Raji (cell line): ENCODE results near the gene SCD5.

Experiments used
- POLR2A ChIP-seq: IDR thresholded peaks from 2 replicates; pipeline ENCODE4 v1.6.1; 2011; ENCODE audit warnings: low read depth, low read length, control low read depth; ENCODE audit not compliant: insufficient read depth

The SCD5 gene

GRCh38 chr4:82753725-82754410, 44.7 kb downstream of the SCD5 start:
- no peak for TF ChIP-seq POLR2A

DNA sequence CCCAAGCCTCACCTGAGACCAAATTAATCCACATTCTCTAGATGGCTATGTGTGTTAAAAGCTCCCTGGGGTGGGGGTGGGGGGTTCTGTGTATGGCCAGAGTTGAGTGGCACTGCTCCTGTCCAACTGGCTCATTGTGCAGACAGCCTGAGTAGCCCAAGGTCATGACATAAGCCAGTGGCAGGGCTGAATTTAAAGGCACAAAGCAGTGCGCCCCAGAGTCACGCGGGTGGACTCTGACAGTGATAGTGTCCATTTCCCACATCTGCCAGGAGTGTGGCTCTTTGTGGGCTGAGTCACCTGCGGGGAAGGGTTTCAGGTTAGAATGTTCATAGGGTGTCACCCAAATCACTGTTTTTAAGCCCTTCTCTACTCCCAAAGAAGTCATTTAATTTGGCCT, 45.4 kb downstream of the SCD5 start:
- no peak for TF ChIP-seq POLR2A

DNA sequence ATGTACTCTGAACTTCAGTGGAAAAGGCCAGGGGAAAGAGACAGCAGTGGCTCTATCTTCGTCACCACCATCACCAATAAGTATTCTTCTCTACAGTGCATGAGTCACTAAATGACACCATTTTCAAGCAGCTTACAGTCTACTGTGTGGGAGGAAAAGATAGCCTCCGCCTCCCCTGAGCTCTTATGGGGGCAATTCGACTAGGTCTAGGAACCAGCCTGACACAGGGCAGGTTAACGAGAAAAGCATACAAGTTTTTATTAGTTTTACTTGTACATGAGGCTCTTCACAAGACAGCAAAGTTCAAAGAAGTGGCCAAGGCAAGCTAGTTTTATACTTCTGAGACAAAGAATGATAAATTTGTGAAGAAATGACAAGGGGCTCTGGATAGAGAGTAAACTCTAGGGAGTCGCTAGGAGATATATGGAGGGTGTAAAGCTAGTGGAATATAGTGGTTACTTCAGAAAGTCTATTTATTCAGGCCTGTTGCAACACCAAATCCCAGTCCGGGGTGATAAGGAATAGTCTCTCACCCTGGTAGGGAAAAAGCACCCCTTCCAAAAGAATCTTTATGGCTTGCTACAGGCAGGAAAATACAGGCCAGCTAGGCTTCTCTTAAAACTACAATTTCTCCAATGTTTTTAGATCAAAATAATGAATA, 49.7 kb downstream of the SCD5 start:
- no peak for TF ChIP-seq POLR2A

- no peak for TF ChIP-seq POLR2A
These were observed 50.7 kb downstream of the SCD5 start for GRCh38 chr4:82747686-82748575.

DNA sequence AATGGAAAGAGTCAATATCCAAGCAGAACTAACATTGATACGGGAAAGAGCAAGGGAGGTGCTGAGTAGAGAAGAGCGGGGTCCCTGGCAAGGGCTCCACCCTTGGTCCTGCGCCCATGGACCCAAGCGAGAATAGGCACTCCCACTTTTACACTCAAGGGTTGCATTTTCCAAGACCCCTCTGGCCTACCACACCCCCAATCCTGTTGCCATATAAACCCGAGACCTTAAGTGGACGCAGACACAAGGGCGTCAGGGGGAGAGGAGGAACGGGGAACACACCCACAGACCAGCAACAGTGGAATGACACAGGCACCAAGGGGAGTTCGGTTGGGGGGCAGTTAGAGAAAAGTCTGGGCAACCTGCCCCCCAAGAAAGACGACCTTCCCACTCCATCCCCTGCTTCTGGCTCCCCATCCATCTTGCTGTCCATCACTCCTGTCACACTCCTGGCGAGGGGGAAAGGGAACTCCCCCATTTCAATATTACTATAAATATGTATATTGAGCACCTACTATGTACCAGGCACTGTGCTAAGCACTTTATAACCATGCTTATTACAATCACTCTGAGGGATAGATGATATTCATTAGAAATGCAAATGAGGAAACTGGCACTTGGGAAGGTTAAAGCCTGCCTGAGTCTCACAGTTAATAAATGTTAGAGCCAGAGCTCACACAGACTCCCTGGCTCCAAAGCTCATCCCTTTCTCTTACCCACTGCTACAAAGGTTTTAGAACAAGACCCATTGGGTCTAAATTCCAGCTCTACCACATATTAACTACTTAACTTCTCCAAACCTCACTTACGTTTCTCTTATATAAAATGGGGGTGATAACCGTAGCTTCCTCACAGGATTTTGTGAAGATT, 51.7 kb downstream of the SCD5 start:
- no peak for TF ChIP-seq POLR2A

GRCh38 chr4:82745173-82745842, 53.3 kb downstream of the SCD5 start:
- no peak for TF ChIP-seq POLR2A

DNA sequence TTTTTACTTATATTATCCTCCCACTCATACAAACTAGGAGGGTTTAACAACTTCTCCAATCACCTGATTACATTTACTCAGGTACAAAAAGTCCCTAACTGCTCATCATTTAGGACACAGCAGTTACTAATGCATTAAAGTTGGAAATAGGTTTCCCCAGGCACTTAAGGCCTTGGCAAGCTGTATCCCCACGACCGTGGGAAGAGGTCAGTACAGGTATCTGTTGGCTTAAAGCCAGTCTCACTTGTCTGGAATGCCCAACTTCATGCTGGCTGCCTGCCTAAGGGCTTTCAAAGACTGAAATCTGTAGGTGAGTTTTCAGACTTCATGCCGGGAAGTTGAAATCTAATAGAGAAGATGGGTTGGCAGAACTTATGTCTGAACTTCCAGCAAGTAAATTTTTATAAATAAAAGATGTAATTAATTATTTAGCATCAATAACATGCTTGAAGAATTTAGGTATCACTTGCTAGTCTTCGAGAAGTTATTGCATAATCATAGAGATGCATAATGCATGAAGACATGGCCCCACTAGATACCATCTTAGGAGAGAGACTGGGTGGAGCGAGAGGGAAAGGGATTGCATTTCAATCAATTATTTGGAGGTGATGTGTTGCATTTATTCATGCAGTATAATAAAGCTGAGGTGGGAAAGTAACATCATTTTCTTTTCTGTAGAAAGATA, 54.2 kb downstream of the SCD5 start:
- TF ChIP-seq POLR2A, result no peak

DNA sequence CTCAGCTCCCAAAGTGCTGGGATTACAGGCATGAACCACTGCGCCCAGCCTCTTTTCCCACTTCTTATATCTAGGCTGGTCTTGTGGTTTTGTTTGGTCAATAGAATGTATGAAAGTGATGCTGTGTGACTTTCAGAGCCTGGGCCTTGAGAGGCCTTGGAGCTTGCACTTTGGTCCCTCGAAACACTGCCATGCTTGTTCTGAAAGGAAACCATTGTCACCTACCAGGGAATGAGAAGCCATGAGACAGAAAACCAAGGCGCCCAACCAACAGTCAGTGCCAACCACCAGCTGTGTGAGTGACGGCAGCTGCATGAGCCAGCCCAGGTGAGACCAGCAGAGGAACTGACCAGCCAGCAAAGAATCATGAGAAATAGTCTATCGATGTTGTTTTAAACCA, 57.4 kb downstream of the SCD5 start:
- TF ChIP-seq POLR2A, result no peak

GRCh38 chr4:82739287-82740190, 59.1 kb downstream of the SCD5 start:
- TF ChIP-seq POLR2A, result no peak

- TF ChIP-seq POLR2A, result no peak
These were observed 61.2 kb downstream of the SCD5 start for GRCh38 chr4:82737354-82737753.

GRCh38 chr4:82733636-82734035, 65.0 kb downstream of the SCD5 start:
- no peak for TF ChIP-seq POLR2A

- TF ChIP-seq POLR2A, result no peak
These were observed 70.3 kb downstream of the SCD5 start for GRCh38 chr4:82728301-82728700.

GRCh38 chr4:82726596-82726995, 72.0 kb downstream of the SCD5 start:
- no peak for TF ChIP-seq POLR2A
